CD14-positive monocyte (primary cell): ENCODE measurements around the gene ETFB. TPM values are rescaled to one million over a fixed set of nuclear protein-coding genes. Genes with fewer than 3 reads are reported as not detected.
A peak's percentile ranks its signal among the peaks of the same experiment; 100 is the strongest.

ENCODE experiments used
- DNase-seq, 3 donors: peaks; one replicate each; pipeline ENCODE4 v3.0.0-alpha.2; 2011 to 2022
- H2AFZ ChIP-seq: 2 replicates; pipeline ENCODE4 v1.6.0; 2012; ENCODE audit warnings: mild to moderate bottlenecking, low read depth, low read length, inconsistent platforms; ENCODE audit not compliant: insufficient read depth, poor library complexity, severe bottlenecking
- H3K27ac ChIP-seq, 2 donors: 1 replicate in 1 of 2; 2 replicates in 1 of 2; pipeline ENCODE4 v1.5.1; 2012 to 2013; ENCODE audit warnings: low read length in 2 of 2, control low read depth in 1 of 2, inconsistent platforms in 1 of 2, low read depth in 1 of 2, mild to moderate bottlenecking in 1 of 2
- H3K27me3 ChIP-seq, 2 donors: one replicate each; pipeline versions ENCODE4 v1.6.0 to v1.6.1; 2011 to 2013; ENCODE audit warnings: low read length in 2 of 2; ENCODE audit not compliant: control insufficient read depth in 2 of 2, insufficient read depth in 2 of 2
- H3K36me3 ChIP-seq, 2 donors: replicated peaks in 1 of 2; 1 replicate in 1 of 2; 2 replicates in 1 of 2; pipeline versions ENCODE4 v1.5.1 to v1.6.1; 2012 to 2013; ENCODE audit warnings: low read length in 2 of 2, control low read depth in 1 of 2, inconsistent platforms in 1 of 2, mild to moderate bottlenecking in 1 of 2; ENCODE audit not compliant: insufficient read depth in 2 of 2, control insufficient read depth in 1 of 2
- H3K4me1 ChIP-seq, 2 donors: 1 replicate in 1 of 2; 2 replicates in 1 of 2; pipeline versions ENCODE4 v1.5.1 to v1.6.1; 2012 to 2013; ENCODE audit warnings: low read length in 2 of 2, control low read depth in 1 of 2, inconsistent platforms in 1 of 2, mild to moderate bottlenecking in 1 of 2, moderate library complexity in 1 of 2; ENCODE audit not compliant: insufficient read depth in 2 of 2, control insufficient read depth in 1 of 2
- H3K4me2 ChIP-seq: replicated peaks from 2 replicates; pipeline ENCODE3; 2012; ENCODE audit warnings: low read length, moderate library complexity, mild to moderate bottlenecking; ENCODE audit not compliant: poor library complexity, severe bottlenecking; ENCODE audit errors: extremely low read depth
- H3K4me3 ChIP-seq, 3 experiments: fragments of 200-600 bp in 1 of 3; sonication (generic) in 1 of 3; replicated peaks in 1 of 3; 1 replicate in 2 of 3; 2 replicates in 1 of 3; pipeline ENCODE4 v1.5.1; 2011 to 2013; ENCODE audit warnings: low read length in 3 of 3, mild to moderate bottlenecking in 3 of 3, control low read depth in 2 of 3, low read depth in 2 of 3, inconsistent platforms in 1 of 3, moderate library complexity in 1 of 3
- H3K79me2 ChIP-seq: 2 replicates; pipeline ENCODE4 v1.6.0; 2012; ENCODE audit warnings: mild to moderate bottlenecking, control low read depth, inconsistent platforms, low read length, moderate library complexity; ENCODE audit not compliant: insufficient read depth
- H3K9ac ChIP-seq: 2 replicates; pipeline ENCODE4 v1.6.0; 2017; ENCODE audit warnings: low read length, mild to moderate bottlenecking; ENCODE audit not compliant: insufficient read depth, poor library complexity, severe bottlenecking
- H3K9me3 ChIP-seq, 2 donors: replicated peaks in 1 of 2; 1 replicate in 1 of 2; 2 replicates in 1 of 2; pipeline versions ENCODE4 v1.5.1 to v1.6.1; 2012 to 2013; ENCODE audit warnings: low read length in 2 of 2, control low read depth in 1 of 2; ENCODE audit not compliant: control insufficient read depth in 1 of 2, insufficient read depth in 1 of 2
- H4K20me1 ChIP-seq: 2 replicates; pipeline ENCODE4 v1.6.0; 2012; ENCODE audit warnings: mild to moderate bottlenecking, low read length, control low read depth, moderate library complexity; ENCODE audit not compliant: insufficient read depth
- H3K27ac Mint-ChIP-seq, 7 donors: one replicate each; pipeline ENCODE4 v1.8.0; 2020; ENCODE audit warnings: mild to moderate bottlenecking in 7 of 7, mixed read lengths in 7 of 7, moderate library complexity in 6 of 7, inconsistent platforms in 2 of 7
- H3K27me3 Mint-ChIP-seq, 3 donors: one replicate each; pipeline ENCODE4 v1.8.0; 2021 to 2022; ENCODE audit warnings: low read depth in 3 of 3, mild to moderate bottlenecking in 3 of 3, mixed read lengths in 3 of 3, moderate library complexity in 3 of 3, inconsistent platforms in 1 of 3
- H3K36me3 Mint-ChIP-seq, 2 donors: one replicate each; pipeline ENCODE4 v1.8.0; 2020; ENCODE audit warnings: mixed read lengths in 2 of 2, inconsistent platforms in 1 of 2, mild to moderate bottlenecking in 1 of 2
- H3K4me1 Mint-ChIP-seq: one replicate; pipeline ENCODE4 v1.8.0; 2020; ENCODE audit warnings: mild to moderate bottlenecking, mixed read lengths
- H3K4me3 Mint-ChIP-seq, 2 donors: one replicate each; pipeline ENCODE4 v1.8.0; 2020; ENCODE audit warnings: mild to moderate bottlenecking in 2 of 2, mixed read lengths in 2 of 2, moderate library complexity in 1 of 2
- H3K9me3 Mint-ChIP-seq, 7 donors: one replicate each; pipeline ENCODE4 v1.8.0; 2020 to 2022; ENCODE audit warnings: mixed read lengths in 7 of 7, mild to moderate bottlenecking in 6 of 7, moderate library complexity in 6 of 7, inconsistent platforms in 2 of 7
- CTCF ChIP-seq: fragments of 200-600 bp; IDR thresholded peaks from one replicate; pipeline ENCODE4 v1.8.0; 2022; ENCODE audit warnings: antibody characterized with exemption, mild to moderate bottlenecking
- WGBS: methylation state at CpG from one replicate; pipeline ENCODE4 v1.1.5; 2013; ENCODE audit warnings: missing lambda C conversion rate; ENCODE audit not compliant: insufficient coverage; 5-methylcytosine and 5-hydroxymethylcytosine counted together
- intact Hi-C, 2 donors: fragments of 100-400 bp; cut with micrococcal nuclease; formaldehyde crosslinking; loops; one replicate each; pipeline versions ENCODE4 v1.15.0 to v1.15.1; 2023
- polyA plus RNA-seq, 3 donors: library from polyadenylated mRNA; depleted of rRNA in 1 of 3; unstranded in 2 of 3; stranded (reverse) in 1 of 3; fragments of 300-500 nt in 2 of 3; fragments of >200 nt in 1 of 3; fragmentation: Illumina TruSeq in 2 of 3; gene quantifications; 1 replicate in 2 of 3; 2 replicates in 1 of 3; pipeline ENCODE4 v1.2.3, GENCODE V29; 2012 to 2021

ETFB gene
- polyA plus RNA-seq, 3 donors: 51.0 to 72.1 (median 63.0) TPM

GRCh38 chr19:51329411-51329810, 36.8 kb downstream of the ETFB start:
- H3K4me3 ChIP-seq: no peak overlapping the region
- intact Hi-C loops: loop anchor here in 1 of 2 donors (5.0 kb wide), 1 partner anchor 38 kb away; the partner anchor contains the start of genes CLDND2 and ETFB
- WGBS: 89% methylated on average over 4 of the region's 5 CpGs
- peaks cover 2 to 22% (median 10%) of the 10 kb centered on the region in 7 donors for H3K9me3 Mint-ChIP-seq
- peaks cover 13 to 28% of the 10 kb centered on the region in 2 donors for H3K4me1 ChIP-seq
- peaks cover 26% of the 10 kb centered on the region for H3K4me1 Mint-ChIP-seq
- peaks cover 0 to 4% of the 10 kb centered on the region in 2 donors for H3K9me3 ChIP-seq
- peaks cover 12 to 40% of the 10 kb centered on the region in 2 donors for H3K27me3 ChIP-seq
- H3K9ac ChIP-seq: no peak overlapping the region
- TF ChIP-seq CTCF: no peak
- H3K4me3 Mint-ChIP-seq: peak overlapping the region in 1 of 2 donors; percentile 13
- peaks cover 34 to 44% (median 34%) of the 10 kb centered on the region in 3 donors for H3K27me3 Mint-ChIP-seq
- H3K27ac ChIP-seq: no peak overlapping the region
- no peak for DNase-seq
- H4K20me1 ChIP-seq: no peaks in the 10 kb centered on the region
- H3K4me2 ChIP-seq: no peak overlapping the region
- no peaks in the 10 kb centered on the region for H3K36me3 ChIP-seq
- H3K36me3 Mint-ChIP-seq: peaks cover 2% of the 10 kb centered on the region in 2 donors
- no peak overlapping the region for H3K27ac Mint-ChIP-seq
- H3K79me2 ChIP-seq: no peaks in the 10 kb centered on the region
- no peak overlapping the region for H2AFZ ChIP-seq

DNA sequence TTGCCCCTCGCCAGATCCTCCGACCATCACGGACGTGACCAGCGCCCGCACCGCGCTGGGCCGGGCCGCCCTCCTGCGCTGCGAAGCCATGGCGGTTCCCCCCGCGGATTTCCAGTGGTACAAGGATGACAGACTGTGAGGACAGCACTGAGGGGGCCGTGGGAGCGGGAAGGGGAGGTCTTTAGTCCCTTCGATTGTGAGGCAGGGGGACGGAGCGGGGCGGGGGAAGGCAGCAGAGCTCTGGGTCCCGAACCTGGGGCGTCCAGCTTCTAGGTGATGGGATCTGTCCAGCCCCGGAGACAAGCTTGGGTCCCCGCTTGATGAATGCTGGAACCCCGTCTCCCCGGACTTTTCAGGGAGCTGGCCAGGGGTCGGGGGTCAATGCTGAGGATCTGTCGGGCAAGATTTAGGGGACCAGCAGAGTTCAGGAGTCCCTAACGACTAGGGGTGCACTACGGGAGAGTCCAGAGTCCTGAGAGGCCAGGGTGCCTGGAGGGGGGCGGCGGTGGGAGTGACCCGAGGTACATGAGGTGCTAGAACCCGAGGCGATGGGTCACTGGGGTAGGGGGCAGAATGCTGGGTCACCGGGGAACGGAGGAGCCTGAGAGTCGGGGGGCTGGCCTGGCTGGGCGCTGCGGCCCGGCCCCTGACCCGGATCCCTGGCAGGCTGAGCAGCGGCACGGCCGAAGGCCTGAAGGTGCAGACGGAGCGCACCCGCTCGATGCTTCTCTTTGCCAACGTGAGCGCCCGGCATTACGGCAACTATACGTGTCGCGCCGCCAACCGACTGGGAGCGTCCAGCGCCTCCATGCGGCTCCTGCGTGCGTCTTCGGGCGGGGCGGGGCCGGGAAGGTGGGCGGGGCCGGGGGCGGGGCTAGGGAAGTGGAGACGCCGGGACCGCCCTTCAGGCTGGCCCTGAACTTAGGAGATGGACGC, 38.9 kb downstream of the ETFB start:
- peak overlapping the region in 2 of 3 experiments; percentile 3 to 65 for H3K4me3 ChIP-seq

More for the DNA sequence above, 38.9 kb downstream of the ETFB start:
- 4% methylated on average over 75 of the region's 75 CpGs for WGBS
- no peaks in the 10 kb centered on the region for H4K20me1 ChIP-seq
- H3K9ac ChIP-seq: peak overlapping the region; percentile 36
- TF ChIP-seq CTCF: peak; percentile 24
- peak overlapping the region; percentile 73 for H2AFZ ChIP-seq
- H3K27me3 ChIP-seq: peaks cover 12 to 42% of the 10 kb centered on the region in 2 donors
- peak overlapping the region; percentile 72 for H3K4me2 ChIP-seq
- Mint-ChIP-seq H3K4me1 (peaks cover 28% of the 10 kb centered on the region), H3K9me3 (peaks cover 0 to 22% (median 9%) of the 10 kb centered on the region in 7 donors), H3K27me3 (peaks cover 43 to 63% (median 50%) of the 10 kb centered on the region in 3 donors), H3K27ac (peak overlapping the region in 5 of 7 donors; percentile 37 to 76 (median 46)), H3K36me3 (peaks cover 2% of the 10 kb centered on the region in 2 donors), H3K4me3 (peak overlapping the region; percentile 60 to 96)
- DNase-seq: peak; percentile 71 to 77 (median 72)
- intact Hi-C loops: loop anchor here in 1 of 2 donors (5.0 kb wide), 1 partner anchor 40 kb away; the partner anchor contains the start of genes CLDND2 and ETFB
- H3K36me3 ChIP-seq: no peaks in the 10 kb centered on the region
- peaks cover 13 to 28% of the 10 kb centered on the region in 2 donors for H3K4me1 ChIP-seq
- no peaks in the 10 kb centered on the region for H3K79me2 ChIP-seq
- H3K27ac ChIP-seq: no peak overlapping the region
- peaks cover 0 to 4% of the 10 kb centered on the region in 2 donors for H3K9me3 ChIP-seq
